DND-41 (cell line): ENCODE data around the gene SS18L1.
A peak's percentile ranks its signal among the peaks of the same experiment; 100 is the strongest.

ENCODE experiments used
- ATAC-seq: fragments of 200-7000 bp; cut with Tn5 transposase; 3 replicates; pipeline ENCODE4 v1.9.1; 2021; ENCODE audit warnings: low read depth; ENCODE audit not compliant: insufficient read depth
- DNase-seq: peaks from one replicate; pipeline ENCODE4 v3.0.0-alpha.2; 2020
- H2AFZ ChIP-seq: 2 replicates; pipeline ENCODE4 v1.6.0; 2012; ENCODE audit warnings: low read depth, low read length
- H3K27ac ChIP-seq: 2 replicates; pipeline ENCODE4 v1.5.1; 2012; ENCODE audit warnings: low read length, inconsistent platforms
- H3K27me3 ChIP-seq: fragments of 200-600 bp; sonication (generic); 2 replicates; pipeline ENCODE4 v1.6.0; 2012; ENCODE audit warnings: low read length, mild to moderate bottlenecking, inconsistent platforms; ENCODE audit not compliant: insufficient read depth, poor library complexity
- H3K36me3 ChIP-seq: 2 replicates; pipeline ENCODE4 v1.5.1; 2012; ENCODE audit warnings: low read length, inconsistent platforms; ENCODE audit not compliant: insufficient read depth
- H3K4me1 ChIP-seq: 2 replicates; pipeline ENCODE4 v1.5.1; 2012; ENCODE audit warnings: mild to moderate bottlenecking, low read length; ENCODE audit not compliant: insufficient read depth
- H3K4me2 ChIP-seq: 2 replicates; pipeline ENCODE4 v1.6.0; 2012; ENCODE audit warnings: mild to moderate bottlenecking, moderate library complexity, low read length, inconsistent platforms; ENCODE audit not compliant: insufficient read depth
- H3K4me3 ChIP-seq, 2 experiments: fragments of 200-600 bp in 1 of 2; shearing (Covaris generic) in 1 of 2; 2 replicates each; pipeline ENCODE4 v1.5.1; 2012 to 2016; ENCODE audit warnings: inconsistent platforms in 2 of 2, low read length in 2 of 2, mild to moderate bottlenecking in 2 of 2, low read depth in 1 of 2, moderate library complexity in 1 of 2
- H3K79me2 ChIP-seq: 2 replicates; pipeline ENCODE4 v1.6.0; 2012; ENCODE audit warnings: low read length, inconsistent platforms; ENCODE audit not compliant: insufficient read depth
- H3K9ac ChIP-seq: 2 replicates; pipeline ENCODE4 v1.6.0; 2012; ENCODE audit warnings: low read depth, mild to moderate bottlenecking, inconsistent platforms, low read length, moderate library complexity
- H3K9me3 ChIP-seq: 2 replicates; pipeline ENCODE4 v1.5.1; 2012; ENCODE audit warnings: low read length, moderate library complexity, mild to moderate bottlenecking, inconsistent platforms; ENCODE audit not compliant: insufficient read depth, severe bottlenecking
- H4K20me1 ChIP-seq: 2 replicates; pipeline ENCODE4 v1.6.0; 2012; ENCODE audit warnings: low read length; ENCODE audit not compliant: insufficient read depth
- EZH2 ChIP-seq: IDR thresholded peaks from 3 replicates; pipeline ENCODE4 v1.6.1; 2012; ENCODE audit warnings: borderline replicate concordance, low read depth, mild to moderate bottlenecking, moderate library complexity, low read length, inconsistent platforms; ENCODE audit not compliant: severe bottlenecking
- TF ChIP-seq, protein P1 (sequence below): IDR thresholded peaks from 2 replicates; pipeline ENCODE4 v1.5.1; 2012; ENCODE audit warnings: borderline replicate concordance, low read length, moderate library complexity, mild to moderate bottlenecking; ENCODE audit not compliant: poor library complexity, severe bottlenecking; ENCODE audit errors: extremely low read depth

SS18L1 gene

DNA sequence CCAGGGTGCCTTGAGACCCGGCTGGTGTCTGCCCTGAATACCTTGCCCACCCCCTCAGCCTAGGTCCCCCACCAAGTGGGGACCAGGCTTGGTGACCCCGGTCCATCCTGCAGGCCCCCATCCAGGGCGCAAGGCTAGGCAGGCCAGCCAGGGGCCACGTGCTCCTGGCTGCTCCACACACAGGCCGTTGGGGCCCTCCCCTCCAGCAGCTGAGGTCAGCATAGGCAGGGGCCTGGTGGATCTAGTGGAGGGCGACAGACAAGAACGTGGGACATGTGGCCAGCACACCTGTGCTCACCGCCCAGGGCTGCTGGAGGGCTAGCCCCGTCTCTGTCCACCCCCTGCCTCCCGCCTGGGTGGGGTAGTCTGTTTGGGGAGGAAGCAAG lies 84.0 kb downstream of the SS18L1 start:
- no peaks in the 10 kb centered on the region for H3K79me2 ChIP-seq
- H3K27ac ChIP-seq: no peak overlapping the region
- H3K36me3 ChIP-seq: no peaks in the 10 kb centered on the region
- H3K27me3 ChIP-seq: peaks cover 3% of the 10 kb centered on the region
- ATAC-seq (no peak), DNase-seq (no peak)
- H3K4me1 ChIP-seq: no peaks in the 10 kb centered on the region
- H3K9ac ChIP-seq: no peak overlapping the region
- H4K20me1 ChIP-seq: peaks cover 41% of the 10 kb centered on the region
- H2AFZ ChIP-seq: no peak overlapping the region
- no peaks in the 10 kb centered on the region for H3K9me3 ChIP-seq
- H3K4me3 ChIP-seq: no peak overlapping the region
- TF ChIP-seq, protein P1, sequence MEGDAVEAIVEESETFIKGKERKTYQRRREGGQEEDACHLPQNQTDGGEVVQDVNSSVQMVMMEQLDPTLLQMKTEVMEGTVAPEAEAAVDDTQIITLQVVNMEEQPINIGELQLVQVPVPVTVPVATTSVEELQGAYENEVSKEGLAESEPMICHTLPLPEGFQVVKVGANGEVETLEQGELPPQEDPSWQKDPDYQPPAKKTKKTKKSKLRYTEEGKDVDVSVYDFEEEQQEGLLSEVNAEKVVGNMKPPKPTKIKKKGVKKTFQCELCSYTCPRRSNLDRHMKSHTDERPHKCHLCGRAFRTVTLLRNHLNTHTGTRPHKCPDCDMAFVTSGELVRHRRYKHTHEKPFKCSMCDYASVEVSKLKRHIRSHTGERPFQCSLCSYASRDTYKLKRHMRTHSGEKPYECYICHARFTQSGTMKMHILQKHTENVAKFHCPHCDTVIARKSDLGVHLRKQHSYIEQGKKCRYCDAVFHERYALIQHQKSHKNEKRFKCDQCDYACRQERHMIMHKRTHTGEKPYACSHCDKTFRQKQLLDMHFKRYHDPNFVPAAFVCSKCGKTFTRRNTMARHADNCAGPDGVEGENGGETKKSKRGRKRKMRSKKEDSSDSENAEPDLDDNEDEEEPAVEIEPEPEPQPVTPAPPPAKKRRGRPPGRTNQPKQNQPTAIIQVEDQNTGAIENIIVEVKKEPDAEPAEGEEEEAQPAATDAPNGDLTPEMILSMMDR: no peak
- no peak for TF ChIP-seq EZH2
- no peak overlapping the region for H3K4me2 ChIP-seq

DNA sequence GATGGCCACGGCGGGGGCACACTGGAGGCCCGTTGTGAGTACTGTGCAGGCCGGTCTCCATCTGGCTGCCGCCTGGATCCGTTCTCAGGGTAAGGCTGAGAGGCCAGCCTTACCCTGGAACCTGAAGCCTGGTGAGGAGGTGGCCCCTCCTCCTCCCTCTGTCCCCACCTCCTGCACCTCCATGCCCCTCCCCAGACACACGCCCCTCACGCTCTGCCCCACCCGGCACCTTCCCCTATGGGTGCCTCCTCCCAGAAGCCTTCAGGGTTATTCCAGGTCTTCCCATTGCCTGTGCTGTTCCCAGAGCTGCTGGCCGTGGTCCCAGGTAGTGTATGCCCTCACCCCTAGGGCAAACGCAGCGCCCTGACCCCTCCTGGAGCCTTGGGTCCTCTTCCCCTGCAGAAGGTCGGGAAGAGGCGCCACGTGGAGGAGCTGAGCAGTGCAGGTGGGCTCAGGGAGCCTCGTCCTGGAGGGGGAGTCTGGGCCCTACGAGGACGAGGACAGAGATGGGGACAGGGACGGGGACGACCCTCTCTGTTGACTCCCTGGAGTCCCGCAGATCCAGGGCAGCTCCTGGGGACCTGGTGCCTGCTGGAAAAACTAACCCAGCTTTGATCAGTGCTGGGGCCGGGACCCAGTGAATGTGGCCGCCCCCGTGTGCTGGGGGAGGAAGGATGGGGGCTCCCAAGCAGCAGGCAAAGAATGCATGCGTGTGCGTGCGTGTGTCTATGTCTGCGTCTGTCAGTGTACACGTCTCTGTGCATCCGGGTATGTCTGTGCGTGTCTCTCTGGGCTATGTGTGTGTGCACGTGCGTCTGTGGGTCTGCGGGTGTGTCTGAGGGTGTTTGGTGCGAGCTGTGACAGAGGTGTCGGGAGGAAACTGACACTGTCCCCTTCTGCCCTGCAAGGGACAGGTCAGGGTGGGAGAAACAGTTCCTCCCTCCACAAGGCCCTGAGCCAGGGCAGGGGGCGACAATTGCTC lies 84.7 kb downstream of the SS18L1 start:
- Histone ChIP-seq H3K4me1 (no peaks in the 10 kb centered on the region), H3K27ac (no peak overlapping the region)

DNA sequence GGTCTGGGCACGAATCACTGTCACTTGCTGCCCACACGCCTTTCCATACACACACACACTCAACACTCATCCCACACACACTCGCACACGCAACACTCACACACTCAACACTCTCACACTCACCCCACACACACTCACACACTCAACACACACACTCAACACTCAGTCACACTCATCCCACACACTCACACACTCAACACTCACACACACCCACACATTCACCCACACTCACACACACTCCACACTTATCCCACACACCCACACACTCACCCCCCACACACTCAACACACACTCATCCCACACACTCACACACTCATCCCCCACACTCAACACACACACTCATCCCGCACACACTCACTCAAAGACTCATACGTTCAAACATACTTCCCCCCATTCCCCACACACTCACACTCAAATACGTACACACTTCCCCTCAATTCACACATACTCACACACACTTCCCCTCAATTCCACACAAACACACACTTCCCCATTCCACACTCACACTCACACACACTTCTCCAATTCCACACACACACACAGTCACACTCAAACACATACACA lies 85.5 kb downstream of the SS18L1 start:
- Histone ChIP-seq H4K20me1 (peaks cover 34% of the 10 kb centered on the region), H3K9ac (no peak overlapping the region), H3K27me3 (peaks cover 3% of the 10 kb centered on the region), H3K27ac (no peak overlapping the region), H3K36me3 (no peaks in the 10 kb centered on the region), H2AFZ (no peak overlapping the region), H3K79me2 (no peaks in the 10 kb centered on the region), H3K4me2 (no peak overlapping the region), H3K4me3 (no peak overlapping the region), H3K4me1 (no peaks in the 10 kb centered on the region), H3K9me3 (no peaks in the 10 kb centered on the region)
- ATAC-seq: no peak
- no peak for DNase-seq
- TF ChIP-seq, protein P1: no peak
- no peak for TF ChIP-seq EZH2

More for the DNA sequence above, 84.7 kb downstream of the SS18L1 start:
- H3K79me2 ChIP-seq: no peaks in the 10 kb centered on the region
- peaks cover 37% of the 10 kb centered on the region for H4K20me1 ChIP-seq
- no peak for DNase-seq
- no peak overlapping the region for H3K4me3 ChIP-seq
- H3K27me3 ChIP-seq: peaks cover 3% of the 10 kb centered on the region
- no peak overlapping the region for H3K9ac ChIP-seq
- TF ChIP-seq, protein P1: no peak
- TF ChIP-seq EZH2: no peak
- no peak overlapping the region for H3K4me2 ChIP-seq
- no peaks in the 10 kb centered on the region for H3K9me3 ChIP-seq
- H2AFZ ChIP-seq: no peak overlapping the region
- ATAC-seq: 0 out of 3 replicates have a peak, but pooled peaks have one; percentile 27
- H3K36me3 ChIP-seq: no peaks in the 10 kb centered on the region
